ENCODE data around the gene RGS7BP.

RGS7BP gene

GRCh38 chr5:64654561-64654938, 148.7 kb downstream of the RGS7BP start:
- Histone ChIP-seq H3K36me3 (ENCODE audit: control insufficient read depth, insufficient read depth, low read length) (no peaks in the 10 kb centered on the region), H3K27me3 (ENCODE audit: control insufficient read depth, insufficient read depth, low read length) (no peaks in the 10 kb centered on the region), H3K9me3 (ENCODE audit: control insufficient read depth, insufficient read depth, low read length) (no peaks in the 10 kb centered on the region), H3K4me1 (ENCODE audit: control insufficient read depth, insufficient read depth, low read length) (no peaks in the 10 kb centered on the region), H3K27ac (ENCODE audit: low read length) (no peak overlapping the region), H3K4me3 (ENCODE audit: low read length) (no peak overlapping the region)
- WGBS (ENCODE audit: insufficient coverage, insufficient read length), result no CpG with 5 or more reads among the region's 2 CpGs
- DNase-seq (ENCODE audit: low read depth, low spot score), result no peak

GRCh38 chr5:64655596-64655995, 149.8 kb downstream of the RGS7BP start:
- H3K4me3 ChIP-seq (ENCODE audit: low read length), result no peak overlapping the region
- no peak for DNase-seq (ENCODE audit: low read depth, low spot score)
- no peaks in the 10 kb centered on the region for H3K9me3 ChIP-seq (ENCODE audit: control insufficient read depth, insufficient read depth, low read length)
- H3K27ac ChIP-seq (ENCODE audit: low read length), result no peak overlapping the region
- H3K4me1 ChIP-seq (ENCODE audit: control insufficient read depth, insufficient read depth, low read length), result no peaks in the 10 kb centered on the region
- no peaks in the 10 kb centered on the region for H3K27me3 ChIP-seq (ENCODE audit: control insufficient read depth, insufficient read depth, low read length)
- no peaks in the 10 kb centered on the region for H3K36me3 ChIP-seq (ENCODE audit: control insufficient read depth, insufficient read depth, low read length)
- whole genome bisulfite sequencing (ENCODE audit: insufficient coverage, insufficient read length), result no CpG with 5 or more reads among the region's 1 CpG

DNA sequence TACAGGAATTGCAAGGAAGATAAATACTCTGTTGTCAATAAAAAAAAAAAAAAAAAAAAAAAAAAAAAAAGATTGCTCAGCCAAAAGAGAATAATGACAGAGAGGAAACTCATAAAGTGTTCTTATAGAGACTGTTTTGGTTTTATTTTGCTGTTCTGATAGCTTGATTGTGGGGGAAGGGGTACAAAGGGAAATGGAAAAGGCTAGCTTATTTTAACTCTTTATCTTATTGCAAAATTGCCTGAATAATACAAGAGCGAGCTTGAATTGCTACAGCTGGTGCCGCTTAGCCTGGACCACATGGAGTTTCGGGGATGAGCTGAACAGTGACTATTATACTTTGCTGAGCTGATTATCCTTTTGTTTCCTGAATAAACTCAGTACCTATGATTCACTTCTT, 153.5 kb downstream of the RGS7BP start:
- Histone ChIP-seq H3K4me1 (ENCODE audit: control insufficient read depth, insufficient read depth, low read length) (no peaks in the 10 kb centered on the region), H3K4me3 (ENCODE audit: low read length) (no peak overlapping the region), H3K9me3 (ENCODE audit: control insufficient read depth, insufficient read depth, low read length) (no peaks in the 10 kb centered on the region), H3K36me3 (ENCODE audit: control insufficient read depth, insufficient read depth, low read length) (no peaks in the 10 kb centered on the region), H3K27ac (ENCODE audit: low read length) (no peak overlapping the region), H3K27me3 (ENCODE audit: control insufficient read depth, insufficient read depth, low read length) (no peaks in the 10 kb centered on the region)
- no peak for DNase-seq (ENCODE audit: low read depth, low spot score)
- no CpG with 5 or more reads among the region's 3 CpGs for WGBS (ENCODE audit: insufficient coverage, insufficient read length)
